Prostate gland (tissue), 2 donors: Measurements from ENCODE around the gene SLC22A14. TPM values are rescaled to one million over a fixed set of nuclear protein-coding genes. Genes with fewer than 3 reads are reported as not detected.

Source experiments
- DNase-seq: peaks from one replicate; pipeline ENCODE4 v3.0.0-alpha.2; 2019; ENCODE audit warnings: low spot score
- H3K27ac ChIP-seq, 2 donors: fragments of 200-600 bp; sonication (generic); 2 replicates each; pipeline ENCODE4 v1.5.1; 2017 to 2019
- H3K27me3 ChIP-seq: fragments of 200-600 bp; sonication (generic); replicated peaks from 2 replicates; pipeline ENCODE4 v1.5.1; 2019; ENCODE audit not compliant: insufficient read depth
- H3K36me3 ChIP-seq, 2 donors: fragments of 200-600 bp; sonication (generic); 1 replicate in 1 of 2; 2 replicates in 1 of 2; pipeline versions ENCODE4 v1.5.1 to v1.8.1; 2017 to 2019
- H3K4me1 ChIP-seq: fragments of 200-600 bp; sonication (generic); replicated peaks from 2 replicates; pipeline ENCODE4 v1.5.1; 2019
- H3K4me3 ChIP-seq, 2 donors: fragments of 200-600 bp; sonication (generic); 2 replicates each; pipeline ENCODE4 v1.5.1; 2017 to 2019
- H3K9me3 ChIP-seq: fragments of 200-600 bp; sonication (generic); 2 replicates; pipeline ENCODE4 v1.5.1; 2017
- CTCF ChIP-seq, 4 experiments: fragments of 200-600 bp in 2 of 4; fragments of 450-650 bp in 2 of 4; sonication (generic) in 2 of 4; IDR thresholded peaks; 1 replicate in 3 of 4; 2 replicates in 1 of 4; pipeline ENCODE4 v1.5.1; 2016 to 2019; ENCODE audit warnings: antibody characterized with exemption in 4 of 4, mild to moderate bottlenecking in 2 of 4, moderate library complexity in 2 of 4
- POLR2A ChIP-seq: fragments of 450-650 bp; IDR thresholded peaks from one replicate; pipeline ENCODE4 v1.6.1; 2016; ENCODE audit warnings: antibody characterized with exemption, mild to moderate bottlenecking
- POLR2AphosphoS5 ChIP-seq: sonication (generic); formaldehyde crosslinking; IDR thresholded peaks from one replicate; pipeline ENCODE4 v1.6.1; 2017; ENCODE audit warnings: antibody characterized with exemption
- WGBS: methylation state at CpG from one replicate; pipeline ENCODE4 v1.1.5; 2018; 5-methylcytosine and 5-hydroxymethylcytosine counted together
- intact Hi-C: fragments of 100-400 bp; cut with DNase I; formaldehyde crosslinking; loops from one replicate; pipeline ENCODE4 v1.14.2; 2022
- total RNA-seq, 2 donors: library from RNA; depleted of rRNA; stranded (reverse); fragments of >200 nt; gene quantifications; one replicate each; pipeline ENCODE4 v1.1.0, GENCODE V29; 2016

SLC22A14 gene
- total RNA-seq, 2 donors from 2014 or later, result 0.64 to 1.5 TPM

- no peak for DNase-seq
- Histone ChIP-seq H3K36me3 (no peaks in the 10 kb centered on the region), H3K9me3 (no peaks in the 10 kb centered on the region), H3K27ac (no peak overlapping the region), H3K27me3 (no peaks in the 10 kb centered on the region), H3K4me3 (no peak overlapping the region), H3K4me1 (no peaks in the 10 kb centered on the region)
- intact Hi-C loops, result no loop called here
- TF ChIP-seq POLR2AphosphoS5, result no peak
- no peak for TF ChIP-seq POLR2A
- no peak for TF ChIP-seq CTCF (IDR thresholded peaks at IDR 0.05)
- WGBS, result 93% methylated on average over 5 of the region's 5 CpGs
These were observed 24.8 kb downstream of the SLC22A14 start for GRCh38 chr3:38306941-38307340.

- Histone ChIP-seq H3K27ac (no peak overlapping the region), H3K27me3 (no peaks in the 10 kb centered on the region), H3K9me3 (no peaks in the 10 kb centered on the region), H3K4me3 (no peak overlapping the region), H3K36me3 (no peaks in the 10 kb centered on the region), H3K4me1 (no peaks in the 10 kb centered on the region)
- no peak for TF ChIP-seq POLR2A
- no peak for TF ChIP-seq POLR2AphosphoS5
- no peak for TF ChIP-seq CTCF (IDR thresholded peaks at IDR 0.05)
- intact Hi-C loops, result no loop called here
- DNase-seq, result no peak
- 94% methylated on average over 12 of the region's 12 CpGs for WGBS
These were observed 25.5 kb downstream of the SLC22A14 start for GRCh38 chr3:38307599-38307998.

- intact Hi-C loops, result no loop called here
- TF ChIP-seq CTCF (IDR thresholded peaks at IDR 0.05), result no peak
- no peak for TF ChIP-seq POLR2A
- TF ChIP-seq POLR2AphosphoS5, result no peak
- no peaks in the 10 kb centered on the region for H3K27me3 ChIP-seq
- 75% methylated on average over 9 of the region's 9 CpGs for WGBS
- no peaks in the 10 kb centered on the region for H3K9me3 ChIP-seq
- no peak overlapping the region for H3K27ac ChIP-seq
- DNase-seq, result no peak
- H3K4me1 ChIP-seq, result no peaks in the 10 kb centered on the region
- no peak overlapping the region for H3K4me3 ChIP-seq
- no peaks in the 10 kb centered on the region for H3K36me3 ChIP-seq
These were observed 26.4 kb downstream of the SLC22A14 start for GRCh38 chr3:38308456-38308855.

- no peak for TF ChIP-seq POLR2AphosphoS5
- TF ChIP-seq POLR2A, result no peak
- Histone ChIP-seq H3K4me3 (no peak overlapping the region), H3K36me3 (no peaks in the 10 kb centered on the region), H3K27me3 (no peaks in the 10 kb centered on the region), H3K27ac (no peak overlapping the region), H3K4me1 (no peaks in the 10 kb centered on the region), H3K9me3 (no peaks in the 10 kb centered on the region)
- intact Hi-C loops, result no loop called here
- DNase-seq, result no peak
- 85% methylated on average over 1 of the region's 1 CpG for WGBS
These were observed 29.4 kb downstream of the SLC22A14 start for GRCh38 chr3:38311476-38311875.

GRCh38 chr3:38311941-38312340, 29.8 kb downstream of the SLC22A14 start:
- Histone ChIP-seq H3K36me3 (no peaks in the 10 kb centered on the region), H3K4me1 (no peaks in the 10 kb centered on the region), H3K27me3 (no peaks in the 10 kb centered on the region), H3K4me3 (no peak overlapping the region), H3K27ac (no peak overlapping the region), H3K9me3 (no peaks in the 10 kb centered on the region)
- 59% methylated on average over 2 of the region's 2 CpGs for WGBS
- DNase-seq, result no peak
- intact Hi-C loops, result no loop called here
- TF ChIP-seq POLR2A (no peak), POLR2AphosphoS5 (no peak), CTCF (IDR thresholded peaks at IDR 0.05) (no peak)
